Measurements from ENCODE around the gene ZBTB22.

DNA sequence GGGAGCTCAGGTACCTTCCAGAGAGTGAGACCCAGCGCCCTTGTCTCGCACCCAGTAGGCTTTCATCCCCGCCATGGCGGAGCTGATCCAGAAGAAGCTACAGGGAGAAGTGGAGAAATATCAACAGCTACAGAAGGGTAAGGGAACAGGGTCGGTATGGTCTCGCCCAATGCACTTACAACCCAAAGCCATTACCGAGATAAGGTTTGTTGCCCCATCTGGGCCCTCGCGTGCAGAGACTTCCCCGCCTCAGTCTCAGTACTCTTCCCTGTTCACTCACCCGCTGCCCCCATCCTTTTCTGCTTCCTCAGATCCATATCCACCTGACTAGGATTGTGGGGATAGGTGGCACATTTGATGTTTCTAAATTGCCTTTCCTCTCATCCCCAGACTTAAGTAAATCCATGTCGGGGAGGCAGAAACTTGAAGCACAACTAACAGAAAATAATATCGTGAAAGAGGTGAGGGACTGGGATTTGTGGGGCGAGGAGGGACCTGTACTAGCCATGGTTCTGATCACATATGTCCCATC, 27.7 kb downstream of the ZBTB22 start:
- TF ChIP-seq, protein P1, sequence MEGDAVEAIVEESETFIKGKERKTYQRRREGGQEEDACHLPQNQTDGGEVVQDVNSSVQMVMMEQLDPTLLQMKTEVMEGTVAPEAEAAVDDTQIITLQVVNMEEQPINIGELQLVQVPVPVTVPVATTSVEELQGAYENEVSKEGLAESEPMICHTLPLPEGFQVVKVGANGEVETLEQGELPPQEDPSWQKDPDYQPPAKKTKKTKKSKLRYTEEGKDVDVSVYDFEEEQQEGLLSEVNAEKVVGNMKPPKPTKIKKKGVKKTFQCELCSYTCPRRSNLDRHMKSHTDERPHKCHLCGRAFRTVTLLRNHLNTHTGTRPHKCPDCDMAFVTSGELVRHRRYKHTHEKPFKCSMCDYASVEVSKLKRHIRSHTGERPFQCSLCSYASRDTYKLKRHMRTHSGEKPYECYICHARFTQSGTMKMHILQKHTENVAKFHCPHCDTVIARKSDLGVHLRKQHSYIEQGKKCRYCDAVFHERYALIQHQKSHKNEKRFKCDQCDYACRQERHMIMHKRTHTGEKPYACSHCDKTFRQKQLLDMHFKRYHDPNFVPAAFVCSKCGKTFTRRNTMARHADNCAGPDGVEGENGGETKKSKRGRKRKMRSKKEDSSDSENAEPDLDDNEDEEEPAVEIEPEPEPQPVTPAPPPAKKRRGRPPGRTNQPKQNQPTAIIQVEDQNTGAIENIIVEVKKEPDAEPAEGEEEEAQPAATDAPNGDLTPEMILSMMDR (IDR thresholded peaks at IDR 0.05), result no peak
- TF ChIP-seq EP300 (IDR thresholded peaks at IDR 0.05), result no peak
- TF ChIP-seq POLR2A (IDR thresholded peaks at IDR 0.05), result no peak
